HCT116 (cell line): ENCODE data around the gene CUX1.

Experiments
- CEBPB ChIP-seq: IDR thresholded peaks from 2 replicates; pipeline ENCODE4 v1.6.1; 2012; ENCODE audit warnings: low read depth
- ZBTB33 ChIP-seq: IDR thresholded peaks from 2 replicates; pipeline ENCODE4 v1.6.1; 2011; ENCODE audit warnings: mild to moderate bottlenecking, low read length, moderate library complexity; ENCODE audit not compliant: insufficient replicate concordance; ENCODE audit errors: extremely low read depth

- TF ChIP-seq ZBTB33 (no peak), CEBPB (no peak)
These were observed 1.1 kb downstream of the CUX1 start for GRCh38 chr7:101818287-101819071.
